H1 (cell line): Measurements from ENCODE around the gene WDFY4. TPM values are rescaled to one million over a fixed set of nuclear protein-coding genes. Genes with fewer than 3 reads are reported as not detected.

ENCODE experiments used
- CTCF ChIA-PET: fragments of 300-600 bp; sonication (Branson Sonifier 250); formaldehyde crosslinking; loops from one replicate; lab custom pipeline; 2021; ENCODE audit not compliant: partially characterized antibody; lab: Charles Lee
- POLR2A ChIA-PET: fragments of 300-600 bp; sonication (Branson Sonifier 250); formaldehyde crosslinking; loops from one replicate; lab custom pipeline; 2021; ENCODE audit warnings: inconsistent platforms; ENCODE audit not compliant: partially characterized antibody; lab: Charles Lee
- DNase-seq, 2 experiments: peaks; one replicate each; pipeline versions ENCODE4 v3.0.0 to v3.0.0-alpha.2; 2010 to 2022; ENCODE audit warnings: low spot score in 2 of 2, low read depth in 1 of 2, mixed read lengths in 1 of 2
- FAIRE-seq: peaks from 2 replicates; lab custom pipeline; 2011; peaks lifted over from hg19 to GRCh38; lab: Jason Lieb, UNC
- H2AFZ ChIP-seq: 2 replicates; pipeline ENCODE4 v1.8.1; 2012; ENCODE audit warnings: low read length, inconsistent platforms
- H2AK5ac ChIP-seq: 2 replicates; pipeline ENCODE4 v1.6.1; 2013; ENCODE audit warnings: low read depth, low read length
- H2BK120ac ChIP-seq: replicated peaks from 2 replicates; pipeline ENCODE3; 2013; ENCODE audit warnings: low read depth, low read length, inconsistent platforms
- H2BK12ac ChIP-seq: 2 replicates; pipeline ENCODE4 v1.6.1; 2013; ENCODE audit warnings: low read depth, low read length
- H2BK15ac ChIP-seq: 2 replicates; pipeline ENCODE4 v1.6.1; 2013; ENCODE audit warnings: low read length
- H2BK20ac ChIP-seq: 2 replicates; pipeline ENCODE4 v1.6.1; 2013; ENCODE audit warnings: low read length
- H2BK5ac ChIP-seq: 2 replicates; pipeline ENCODE4 v1.6.1; 2013; ENCODE audit warnings: low read depth, low read length
- H3K14ac ChIP-seq: 2 replicates; pipeline ENCODE4 v1.6.1; 2013; ENCODE audit warnings: inconsistent platforms; ENCODE audit not compliant: insufficient read length
- H3K18ac ChIP-seq: 2 replicates; pipeline ENCODE4 v1.6.1; 2013; ENCODE audit warnings: low read length; ENCODE audit errors: extremely low read depth
- H3K23ac ChIP-seq: 2 replicates; pipeline ENCODE4 v1.6.1; 2013; ENCODE audit warnings: inconsistent platforms; ENCODE audit not compliant: insufficient read length
- H3K23me2 ChIP-seq: 2 replicates; pipeline ENCODE4 v1.6.1; 2013; ENCODE audit warnings: low read depth, low read length
- H3K27ac ChIP-seq: 2 replicates; pipeline ENCODE4 v1.6.1; 2011; ENCODE audit warnings: low read depth, low read length, inconsistent platforms
- H3K27me3 ChIP-seq, 4 experiments: replicated peaks in 1 of 4; 1 replicate in 1 of 4; 2 replicates in 3 of 4; pipeline versions ENCODE4 v1.6.1 to v1.8.1; 2011 to 2013; ENCODE audit warnings: low read length in 3 of 4, mild to moderate bottlenecking in 3 of 4, inconsistent platforms in 2 of 4, mixed read lengths in 2 of 4, moderate library complexity in 1 of 4; ENCODE audit not compliant: control insufficient read depth in 3 of 4, insufficient read depth in 3 of 4; ENCODE audit errors: extremely low read depth in 1 of 4
- H3K36me3 ChIP-seq, 4 experiments: 2 replicates each; pipeline versions ENCODE4 v1.6.1 to v1.8.1; 2011 to 2013; ENCODE audit warnings: mild to moderate bottlenecking in 4 of 4, low read length in 3 of 4, moderate library complexity in 2 of 4, control low read depth in 1 of 4, inconsistent platforms in 1 of 4; ENCODE audit not compliant: insufficient read depth in 4 of 4, control insufficient read depth in 2 of 4
- H3K4ac ChIP-seq: replicated peaks from 2 replicates; pipeline ENCODE3; 2013; ENCODE audit warnings: low read length, low read depth, mixed read lengths, inconsistent platforms; ENCODE audit not compliant: insufficient read length
- H3K4me1 ChIP-seq, 4 experiments: replicated peaks in 1 of 4; 1 replicate in 1 of 4; 2 replicates in 3 of 4; pipeline versions ENCODE4 v1.6.1 to v1.8.1; 2011 to 2013; ENCODE audit warnings: low read length in 3 of 4, inconsistent platforms in 2 of 4, mixed read lengths in 1 of 4; ENCODE audit not compliant: insufficient read depth in 4 of 4, control insufficient read depth in 3 of 4
- H3K4me2 ChIP-seq, 2 experiments: 2 replicates each; pipeline versions ENCODE4 v1.6.1 to v1.8.1; 2011 to 2013; ENCODE audit warnings: low read depth in 2 of 2, low read length in 2 of 2, control low read depth in 1 of 2, inconsistent platforms in 1 of 2, mild to moderate bottlenecking in 1 of 2; ENCODE audit not compliant: insufficient read depth in 1 of 2
- H3K4me3 ChIP-seq, 4 experiments: fragments of 200-600, 300-600 bp in 1 of 4; sonication (generic), shearing (Covaris generic), sonication (Bioruptor Twin) in 1 of 4; 2 replicates each; pipeline versions ENCODE4 v1.5.1 to v1.8.1; 2011 to 2016; ENCODE audit warnings: low read length in 4 of 4, low read depth in 3 of 4, control low read depth in 2 of 4, inconsistent platforms in 2 of 4, mild to moderate bottlenecking in 2 of 4, mixed read lengths in 1 of 4, moderate library complexity in 1 of 4; ENCODE audit not compliant: insufficient read depth in 2 of 4; ENCODE audit errors: extremely low read depth in 1 of 4
- H3K56ac ChIP-seq: replicated peaks from 2 replicates; pipeline ENCODE3; 2013; ENCODE audit warnings: low read depth, mild to moderate bottlenecking, mixed read lengths, low read length, inconsistent platforms; ENCODE audit not compliant: insufficient read length
- H3K79me1 ChIP-seq: 2 replicates; pipeline ENCODE4 v1.6.1; 2013; ENCODE audit warnings: low read depth, low read length, control low read depth
- H3K79me2 ChIP-seq, 2 experiments: 2 replicates each; pipeline versions ENCODE4 v1.6.1 to v1.8.1; 2012 to 2013; ENCODE audit warnings: low read length in 2 of 2, mild to moderate bottlenecking in 2 of 2, inconsistent platforms in 1 of 2; ENCODE audit not compliant: insufficient read depth in 2 of 2, control insufficient read depth in 1 of 2
- H3K9ac ChIP-seq, 4 experiments: replicated peaks in 1 of 4; 1 replicate in 1 of 4; 2 replicates in 3 of 4; pipeline versions ENCODE4 v1.6.1 to v1.8.1; 2011 to 2013; ENCODE audit warnings: low read depth in 3 of 4, low read length in 3 of 4, control low read depth in 2 of 4, mild to moderate bottlenecking in 2 of 4, moderate library complexity in 2 of 4, inconsistent platforms in 1 of 4; ENCODE audit errors: extremely low read depth in 1 of 4
- H3K9me3 ChIP-seq, 2 experiments: 2 replicates each; pipeline versions ENCODE4 v1.6.1 to v1.8.1; 2012 to 2013; ENCODE audit warnings: mild to moderate bottlenecking in 2 of 2, moderate library complexity in 2 of 2, control low read depth in 1 of 2, inconsistent platforms in 1 of 2, low read depth in 1 of 2, low read length in 1 of 2, mixed read lengths in 1 of 2; ENCODE audit not compliant: insufficient read depth in 2 of 2
- H4K20me1 ChIP-seq, 2 experiments: replicated peaks in 1 of 2; 2 replicates each; pipeline versions ENCODE3 to v1.8.1; 2011 to 2013; ENCODE audit warnings: inconsistent platforms in 2 of 2, low read length in 2 of 2, mild to moderate bottlenecking in 1 of 2; ENCODE audit not compliant: insufficient read depth in 2 of 2, control insufficient read depth in 1 of 2
- H4K5ac ChIP-seq: 2 replicates; pipeline ENCODE4 v1.6.1; 2013; ENCODE audit warnings: low read length, low read depth, mixed read lengths, inconsistent platforms; ENCODE audit not compliant: insufficient read length
- H4K8ac ChIP-seq: 2 replicates; pipeline ENCODE4 v1.8.0; 2013; ENCODE audit warnings: mild to moderate bottlenecking, moderate library complexity, low read length, inconsistent platforms; ENCODE audit not compliant: insufficient read depth; ENCODE audit errors: extremely low read depth
- H4K91ac ChIP-seq: replicated peaks from 2 replicates; pipeline ENCODE3; 2013; ENCODE audit warnings: low read length, mixed read lengths, inconsistent platforms; ENCODE audit not compliant: insufficient read length
- HDAC6 ChIP-seq: IDR thresholded peaks from one replicate; pipeline ENCODE4 v1.7.1; 2012; ENCODE audit warnings: low read depth, mild to moderate bottlenecking, inconsistent platforms, low read length, moderate library complexity
- WGBS, 2 experiments: shearing (Covaris generic) in 1 of 2; methylation state at CpG; one replicate each; pipeline versions ENCODE4 v1.1.6 to v1.1.7; 2013 to 2015; ENCODE audit warnings: low lambda C conversion rate in 2 of 2, mixed read lengths in 2 of 2, inconsistent platforms in 1 of 2, low coverage in 1 of 2, missing lambda C conversion rate in 1 of 2; ENCODE audit not compliant: insufficient replicate concordance in 2 of 2, insufficient coverage in 1 of 2, insufficient read length in 1 of 2; ENCODE audit errors: extremely low coverage in 1 of 2, missing lambda C conversion rate in 1 of 2; 5-methylcytosine and 5-hydroxymethylcytosine counted together
- polyA plus RNA-seq, 7 experiments: library from polyadenylated mRNA; depleted of rRNA in 3 of 7; stranded (reverse) in 5 of 7; unstranded in 2 of 7; fragments of >200 nt in 5 of 7; fragments of 200-250 nt in 2 of 7; gene quantifications; 1 replicate in 5 of 7; 2 replicates in 1 of 7; 4 replicates in 1 of 7; pipeline versions ENCODE4 v1.2.1 to v1.2.3, GENCODE V29; 2011 to 2013; ENCODE audit warnings: missing spikeins in 2 of 7, mixed read lengths in 2 of 7
- total RNA-seq: library from RNA; stranded (reverse); fragmentation: NEBNext Ultra II Directional; extraction: Animal tissue kit (Norgen Biotek cat#: 25700); gene quantifications from 2 replicates; pipeline ENCODE4 v1.2.1, GENCODE V29; 2021

The WDFY4 gene
- total and polyA plus RNA-seq, 2 of the 8 experiments (the other 6 are each of a cell fraction or from before 2014, with no cell fraction given) = not detected

DNA sequence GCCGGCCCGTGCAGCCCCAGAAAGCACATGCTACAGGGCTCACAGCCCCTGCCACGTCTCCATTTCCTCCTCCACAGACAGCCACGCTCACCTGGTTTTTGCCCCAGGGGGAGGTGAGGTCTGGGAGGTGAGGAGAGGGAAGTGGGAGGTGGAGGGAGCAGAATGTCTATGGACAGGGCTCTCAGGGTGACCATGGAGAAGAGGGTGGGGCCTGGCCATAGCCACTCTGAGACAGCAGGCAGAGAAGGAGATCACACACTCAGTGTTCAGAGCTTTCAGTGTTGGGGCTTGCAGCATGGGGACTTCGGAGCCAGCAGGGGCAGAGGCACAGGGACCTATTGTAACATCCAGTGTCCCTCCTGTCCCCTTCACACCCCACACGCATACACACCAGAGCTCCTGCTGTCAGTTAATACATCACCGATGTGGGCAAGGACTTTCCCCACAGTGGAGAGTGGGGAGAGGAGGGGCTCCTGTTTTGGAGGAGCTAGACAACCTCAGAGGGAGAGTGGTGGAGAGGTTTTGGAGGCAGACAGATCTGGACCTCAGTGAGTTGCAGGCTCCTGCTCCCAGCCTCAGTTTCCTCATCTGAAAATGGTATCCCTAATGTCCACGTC is 14.4 kb downstream of the WDFY4 start:
- Histone ChIP-seq H3K23ac (no peak overlapping the region), H3K4me2 (no peak overlapping the region), H2BK5ac (no peak overlapping the region), H4K20me1 (no peaks in the 10 kb centered on the region), H3K14ac (no peak overlapping the region), H2AK5ac (no peak overlapping the region), H3K9ac (no peak overlapping the region), H3K18ac (no peak overlapping the region), H3K27ac (no peak overlapping the region), H4K8ac (no peak overlapping the region), H3K4ac (no peak overlapping the region), H3K27me3 (no peaks in the 10 kb centered on the region; a peak in 1 of 7 replicates), H4K5ac (no peak overlapping the region), H3K79me2 (no peaks in the 10 kb centered on the region), H3K4me1 (no peaks in the 10 kb centered on the region), H2AFZ (no peak overlapping the region), H2BK20ac (no peak overlapping the region), H2BK12ac (no peak overlapping the region), H2BK120ac (no peak overlapping the region), H3K9me3 (no peaks in the 10 kb centered on the region), H3K4me3 (no peak overlapping the region), H3K23me2 (no peaks in the 10 kb centered on the region), H2BK15ac (no peak overlapping the region), H3K56ac (no peak overlapping the region), H3K79me1 (no peaks in the 10 kb centered on the region), H4K91ac (no peak overlapping the region), H3K36me3 (no peaks in the 10 kb centered on the region)
- CTCF ChIA-PET = interaction anchor here (1.0 to 1.7 kb wide), 3 partner anchors 9 to 41 kb away, joined by 3 to 8 read pairs (median 4); no protein-coding TSS in a partner anchor
- POLR2A ChIA-PET = no interaction called here
- FAIRE-seq (no peak), DNase-seq (no peak)
- 76% methylated on average over 8 of the region's 8 CpGs; no CpG with 5 or more reads in 1 of the 2 experiments for WGBS, 2 experiments
- TF ChIP-seq HDAC6 = no peak
